Neuronal stem cell (in vitro differentiated cells): Measurements from ENCODE around the gene PSG3. TPM values are rescaled to one million over a fixed set of nuclear protein-coding genes. Genes with fewer than 3 reads are reported as not detected.
"Not testable (repeated sequence)": the region's sequence is repeated elsewhere in the genome, so short reads cannot be mapped to it uniquely, and the experiment has no call there.

Experiments
- DNase-seq: peaks from one replicate; pipeline ENCODE4 v3.0.0-alpha.2; 2013; ENCODE audit warnings: low spot score
- H2AFZ ChIP-seq: one replicate; pipeline ENCODE4 v1.6.1; 2013; ENCODE audit warnings: mild to moderate bottlenecking, low read length, inconsistent platforms
- H2AK5ac ChIP-seq: 2 replicates; pipeline ENCODE4 v1.6.1; 2013; ENCODE audit warnings: low read depth, mild to moderate bottlenecking, inconsistent platforms, low read length, moderate library complexity, mixed read lengths
- H2BK120ac ChIP-seq: 2 replicates; pipeline ENCODE4 v1.6.1; 2013; ENCODE audit warnings: low read depth, mild to moderate bottlenecking, inconsistent platforms, low read length, moderate library complexity, mixed read lengths
- H2BK12ac ChIP-seq: one replicate; pipeline ENCODE4 v1.6.1; 2013; ENCODE audit warnings: low read length, inconsistent platforms
- H2BK15ac ChIP-seq: 2 replicates; pipeline ENCODE4 v1.6.1; 2013; ENCODE audit warnings: mild to moderate bottlenecking, low read length, inconsistent platforms, mixed read lengths
- H2BK5ac ChIP-seq: one replicate; pipeline ENCODE4 v1.6.1; 2013; ENCODE audit warnings: inconsistent platforms, mild to moderate bottlenecking, low read length, moderate library complexity
- H3K14ac ChIP-seq: one replicate; pipeline ENCODE4 v1.6.1; 2013; ENCODE audit warnings: low read length, inconsistent platforms
- H3K18ac ChIP-seq: 2 replicates; pipeline ENCODE4 v1.6.1; 2013; ENCODE audit warnings: low read length, inconsistent platforms
- H3K23ac ChIP-seq: 2 replicates; pipeline ENCODE4 v1.6.1; 2013; ENCODE audit warnings: low read depth, mild to moderate bottlenecking, mixed read lengths, low read length, inconsistent platforms; ENCODE audit not compliant: poor library complexity
- H3K27ac ChIP-seq: replicated peaks from 3 replicates; pipeline ENCODE4 v1.5.1; 2013; ENCODE audit warnings: low read length, inconsistent platforms
- H3K27me3 ChIP-seq, 3 experiments: 2 replicates each; pipeline ENCODE4 v1.6.1; 2013; ENCODE audit warnings: low read length in 3 of 3, mild to moderate bottlenecking in 2 of 3, inconsistent platforms in 1 of 3, low read depth in 1 of 3, mixed read lengths in 1 of 3, moderate library complexity in 1 of 3; ENCODE audit not compliant: control insufficient read depth in 3 of 3, insufficient read depth in 3 of 3
- H3K36me3 ChIP-seq, 2 donors: replicated peaks in 1 of 2; 2 replicates each; pipeline ENCODE4 v1.6.1; 2013; ENCODE audit warnings: low read length in 2 of 2; ENCODE audit not compliant: control insufficient read depth in 2 of 2, insufficient read depth in 2 of 2
- H3K4ac ChIP-seq: 2 replicates; pipeline ENCODE4 v1.6.1; 2013; ENCODE audit warnings: inconsistent platforms, mild to moderate bottlenecking, low read length, moderate library complexity
- H3K4me1 ChIP-seq, 2 donors: 1 replicate in 1 of 2; 2 replicates in 1 of 2; pipeline ENCODE4 v1.6.1; 2013; ENCODE audit warnings: low read length in 2 of 2, low read depth in 1 of 2; ENCODE audit not compliant: control insufficient read depth in 2 of 2, insufficient read depth in 1 of 2
- H3K4me2 ChIP-seq: one replicate; pipeline ENCODE4 v1.6.1; 2013; ENCODE audit warnings: mild to moderate bottlenecking, low read length, inconsistent platforms; ENCODE audit not compliant: insufficient read depth, poor library complexity, severe bottlenecking
- H3K4me3 ChIP-seq, 2 donors: 2 replicates each; pipeline ENCODE4 v1.5.1; 2013; ENCODE audit warnings: low read length in 2 of 2, mild to moderate bottlenecking in 2 of 2, inconsistent platforms in 1 of 2, moderate library complexity in 1 of 2
- H3K79me1 ChIP-seq: one replicate; pipeline ENCODE4 v1.6.1; 2013; ENCODE audit warnings: low read depth, mild to moderate bottlenecking, inconsistent platforms, low read length, moderate library complexity
- H3K9ac ChIP-seq: one replicate; pipeline ENCODE4 v1.6.1; 2013; ENCODE audit warnings: mild to moderate bottlenecking, low read depth, low read length, inconsistent platforms; ENCODE audit not compliant: poor library complexity
- H3K9me3 ChIP-seq, 2 donors: replicated peaks in 1 of 2; 2 replicates each; pipeline versions ENCODE3 to v1.6.1; 2013; ENCODE audit warnings: low read length in 2 of 2, mild to moderate bottlenecking in 2 of 2, inconsistent platforms in 1 of 2, low read depth in 1 of 2, mixed read lengths in 1 of 2, moderate library complexity in 1 of 2; ENCODE audit not compliant: control insufficient read depth in 2 of 2, insufficient read depth in 1 of 2
- H4K8ac ChIP-seq: one replicate; pipeline ENCODE4 v1.6.1; 2013; ENCODE audit warnings: low read depth, mild to moderate bottlenecking, inconsistent platforms, low read length, moderate library complexity
- H4K91ac ChIP-seq: one replicate; pipeline ENCODE4 v1.6.1; 2013; ENCODE audit warnings: low read length, low read depth, mild to moderate bottlenecking, inconsistent platforms; ENCODE audit not compliant: poor library complexity
- WGBS, 2 donors: extraction: QIAGEN DNeasy Blood & Tissue Kit; methylation state at CpG; one replicate each; pipeline ENCODE4 v1.1.7; 2013; ENCODE audit warnings: missing lambda C conversion rate in 2 of 2, mixed read lengths in 1 of 2; ENCODE audit not compliant: insufficient read length in 2 of 2, insufficient replicate concordance in 1 of 2; ENCODE audit errors: extremely low coverage in 2 of 2; 5-methylcytosine and 5-hydroxymethylcytosine counted together
- polyA plus RNA-seq, 2 experiments: library from polyadenylated mRNA; stranded (reverse); fragments of 200-250 nt; gene quantifications; one replicate each; pipeline ENCODE4 v1.2.3, GENCODE V29; 2013

The PSG3 gene
- not detected for polyA plus RNA-seq (2013, experiment 1 of 2)
- not detected for polyA plus RNA-seq (2013, experiment 2 of 2)

DNA sequence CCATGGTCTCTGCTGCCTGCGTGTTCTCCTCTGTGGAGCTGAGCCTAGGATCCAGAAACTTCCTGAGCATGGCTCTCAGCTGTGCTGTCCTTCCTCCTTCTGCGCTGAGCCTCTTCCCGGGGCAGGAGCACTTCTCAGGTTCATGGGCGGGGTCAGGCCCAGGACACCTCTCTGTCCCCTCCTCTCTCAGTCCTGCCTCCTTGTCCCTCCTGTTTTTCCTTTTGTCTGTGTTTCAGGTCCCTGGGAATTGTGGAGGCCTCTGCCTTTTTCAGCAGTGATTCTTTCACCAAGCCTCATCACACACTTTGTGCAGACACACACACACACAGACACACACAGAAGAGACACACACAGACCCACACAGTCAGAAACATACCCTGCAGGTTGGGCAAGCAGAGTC, at the start of gene PSG3:
TSS of gene PSG3 (minus strand) at position 101 of the 400 bp plus-strand sequence. CDS start at position 4, 97 bp downstream.
- not testable (repeated sequence) for H3K4ac ChIP-seq, H3K14ac ChIP-seq, H3K18ac ChIP-seq, H3K36me3 ChIP-seq, H3K4me2 ChIP-seq, H3K79me1 ChIP-seq, H2BK15ac ChIP-seq, H3K27ac ChIP-seq, H3K4me3 ChIP-seq, H3K27me3 ChIP-seq, H3K23ac ChIP-seq, DNase-seq, H4K91ac ChIP-seq, H3K9ac ChIP-seq, H3K9me3 ChIP-seq, H4K8ac ChIP-seq, H3K4me1 ChIP-seq, H2AK5ac ChIP-seq, H2BK5ac ChIP-seq, H2BK120ac ChIP-seq, H2BK12ac ChIP-seq, H2AFZ ChIP-seq
- no CpG with 5 or more reads among the region's 4 CpGs for WGBS, 2 donors

GRCh38 chr19:42788766-42789165, 48.5 kb upstream of the PSG3 start:
- not testable (repeated sequence) for H3K23ac ChIP-seq, H3K4ac ChIP-seq, H2BK5ac ChIP-seq, H2BK12ac ChIP-seq, H2AK5ac ChIP-seq, H4K91ac ChIP-seq, H4K8ac ChIP-seq, H3K4me3 ChIP-seq, H3K4me2 ChIP-seq, DNase-seq, H3K9ac ChIP-seq, H2AFZ ChIP-seq, H3K14ac ChIP-seq, H3K27me3 ChIP-seq, H3K4me1 ChIP-seq, H2BK120ac ChIP-seq, H2BK15ac ChIP-seq, H3K27ac ChIP-seq, H3K18ac ChIP-seq, H3K36me3 ChIP-seq, H3K79me1 ChIP-seq, H3K9me3 ChIP-seq
- no CpG with 5 or more reads among the region's 2 CpGs for WGBS, 2 donors

GRCh38 chr19:42787766-42788165, 47.5 kb upstream of the PSG3 start:
- H2BK12ac ChIP-seq, H3K27ac ChIP-seq, H3K23ac ChIP-seq, H3K4me3 ChIP-seq, H4K8ac ChIP-seq, H2BK15ac ChIP-seq, DNase-seq, H3K4me1 ChIP-seq, H3K27me3 ChIP-seq, H2BK120ac ChIP-seq, H3K79me1 ChIP-seq, H2BK5ac ChIP-seq, H3K4me2 ChIP-seq, H3K4ac ChIP-seq, H3K36me3 ChIP-seq, H3K9me3 ChIP-seq, H3K14ac ChIP-seq, H4K91ac ChIP-seq, H3K9ac ChIP-seq, H2AFZ ChIP-seq, H3K18ac ChIP-seq, H2AK5ac ChIP-seq: not testable (repeated sequence)
- WGBS, 2 donors: no CpG with 5 or more reads among the region's 2 CpGs

- H3K27me3 ChIP-seq, H2AFZ ChIP-seq, H3K23ac ChIP-seq, H3K14ac ChIP-seq, H2BK15ac ChIP-seq, H2BK12ac ChIP-seq, H3K4me1 ChIP-seq, H2BK5ac ChIP-seq, H4K91ac ChIP-seq, H3K79me1 ChIP-seq, H3K9ac ChIP-seq, H3K4me2 ChIP-seq, H3K36me3 ChIP-seq, H4K8ac ChIP-seq, H3K27ac ChIP-seq, H2AK5ac ChIP-seq, H3K9me3 ChIP-seq, H2BK120ac ChIP-seq, DNase-seq, H3K4me3 ChIP-seq, H3K18ac ChIP-seq, H3K4ac ChIP-seq: not testable (repeated sequence)
- no CpG with 5 or more reads among the region's 12 CpGs for WGBS, 2 donors
Measured at GRCh38 chr19:42776750-42777612, 36.7 kb upstream of the PSG3 start.
